Measurements from ENCODE around the gene IFT172. TPM values are rescaled to one million over a fixed set of nuclear protein-coding genes. Genes with fewer than 3 reads are reported as not detected.
"Not testable (repeated sequence)": the region's sequence is repeated elsewhere in the genome, so short reads cannot be mapped to it uniquely, and the experiment has no call there.

Gene IFT172, protein sequence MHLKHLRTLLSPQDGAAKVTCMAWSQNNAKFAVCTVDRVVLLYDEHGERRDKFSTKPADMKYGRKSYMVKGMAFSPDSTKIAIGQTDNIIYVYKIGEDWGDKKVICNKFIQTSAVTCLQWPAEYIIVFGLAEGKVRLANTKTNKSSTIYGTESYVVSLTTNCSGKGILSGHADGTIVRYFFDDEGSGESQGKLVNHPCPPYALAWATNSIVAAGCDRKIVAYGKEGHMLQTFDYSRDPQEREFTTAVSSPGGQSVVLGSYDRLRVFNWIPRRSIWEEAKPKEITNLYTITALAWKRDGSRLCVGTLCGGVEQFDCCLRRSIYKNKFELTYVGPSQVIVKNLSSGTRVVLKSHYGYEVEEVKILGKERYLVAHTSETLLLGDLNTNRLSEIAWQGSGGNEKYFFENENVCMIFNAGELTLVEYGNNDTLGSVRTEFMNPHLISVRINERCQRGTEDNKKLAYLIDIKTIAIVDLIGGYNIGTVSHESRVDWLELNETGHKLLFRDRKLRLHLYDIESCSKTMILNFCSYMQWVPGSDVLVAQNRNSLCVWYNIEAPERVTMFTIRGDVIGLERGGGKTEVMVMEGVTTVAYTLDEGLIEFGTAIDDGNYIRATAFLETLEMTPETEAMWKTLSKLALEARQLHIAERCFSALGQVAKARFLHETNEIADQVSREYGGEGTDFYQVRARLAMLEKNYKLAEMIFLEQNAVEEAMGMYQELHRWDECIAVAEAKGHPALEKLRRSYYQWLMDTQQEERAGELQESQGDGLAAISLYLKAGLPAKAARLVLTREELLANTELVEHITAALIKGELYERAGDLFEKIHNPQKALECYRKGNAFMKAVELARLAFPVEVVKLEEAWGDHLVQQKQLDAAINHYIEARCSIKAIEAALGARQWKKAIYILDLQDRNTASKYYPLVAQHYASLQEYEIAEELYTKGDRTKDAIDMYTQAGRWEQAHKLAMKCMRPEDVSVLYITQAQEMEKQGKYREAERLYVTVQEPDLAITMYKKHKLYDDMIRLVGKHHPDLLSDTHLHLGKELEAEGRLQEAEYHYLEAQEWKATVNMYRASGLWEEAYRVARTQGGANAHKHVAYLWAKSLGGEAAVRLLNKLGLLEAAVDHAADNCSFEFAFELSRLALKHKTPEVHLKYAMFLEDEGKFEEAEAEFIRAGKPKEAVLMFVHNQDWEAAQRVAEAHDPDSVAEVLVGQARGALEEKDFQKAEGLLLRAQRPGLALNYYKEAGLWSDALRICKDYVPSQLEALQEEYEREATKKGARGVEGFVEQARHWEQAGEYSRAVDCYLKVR (N-terminal part only)
- total RNA-seq = 54.4 TPM

DNA sequence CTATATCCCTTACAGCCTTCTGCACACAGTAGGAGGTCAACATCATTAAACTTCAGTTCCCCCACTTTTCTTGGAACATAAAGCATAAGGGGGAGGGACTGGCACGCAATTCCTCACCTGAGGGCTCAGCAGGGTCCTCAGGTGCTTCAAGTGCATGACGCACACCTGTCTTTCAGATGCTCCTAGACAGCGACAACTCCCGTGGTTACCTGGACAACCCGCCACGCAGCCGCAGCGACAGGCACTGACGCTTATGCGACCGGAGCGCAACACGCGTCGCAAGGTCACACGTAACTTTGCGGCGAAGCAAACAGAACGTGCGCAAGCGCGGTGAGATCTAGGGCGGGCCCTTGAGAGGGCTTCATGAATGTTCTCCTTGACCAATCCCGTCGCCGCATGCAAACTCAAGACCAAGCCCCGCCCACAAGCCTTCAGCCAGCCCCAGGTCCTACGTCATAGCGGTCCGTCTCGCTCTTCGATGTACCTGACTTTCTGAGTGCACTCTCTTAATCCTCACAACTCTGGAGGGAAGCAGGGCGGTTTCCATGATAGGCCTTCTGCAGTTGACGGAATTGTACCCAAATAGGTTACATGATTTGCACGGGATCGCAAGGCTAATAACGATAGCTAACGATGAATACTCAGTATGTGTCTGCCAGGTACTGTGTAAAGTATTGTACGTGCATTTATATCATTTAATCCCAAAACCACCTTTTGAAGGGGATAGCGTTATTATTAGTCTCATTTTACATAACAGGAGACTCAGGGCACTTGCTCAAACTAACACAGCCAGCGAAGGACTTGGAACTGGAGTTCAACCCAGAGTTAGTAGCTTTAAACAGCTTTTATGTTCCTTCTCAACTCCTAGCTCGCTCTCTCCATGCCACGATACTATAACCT is at the start of gene IFT172:
TSS of gene IFT172 (minus strand) at position 246 of the 900 bp plus-strand sequence. CDS start at position 156, 90 bp downstream.
- peak; percentile 100 for DNase-seq (ENCODE audit: low spot score)

DNA sequence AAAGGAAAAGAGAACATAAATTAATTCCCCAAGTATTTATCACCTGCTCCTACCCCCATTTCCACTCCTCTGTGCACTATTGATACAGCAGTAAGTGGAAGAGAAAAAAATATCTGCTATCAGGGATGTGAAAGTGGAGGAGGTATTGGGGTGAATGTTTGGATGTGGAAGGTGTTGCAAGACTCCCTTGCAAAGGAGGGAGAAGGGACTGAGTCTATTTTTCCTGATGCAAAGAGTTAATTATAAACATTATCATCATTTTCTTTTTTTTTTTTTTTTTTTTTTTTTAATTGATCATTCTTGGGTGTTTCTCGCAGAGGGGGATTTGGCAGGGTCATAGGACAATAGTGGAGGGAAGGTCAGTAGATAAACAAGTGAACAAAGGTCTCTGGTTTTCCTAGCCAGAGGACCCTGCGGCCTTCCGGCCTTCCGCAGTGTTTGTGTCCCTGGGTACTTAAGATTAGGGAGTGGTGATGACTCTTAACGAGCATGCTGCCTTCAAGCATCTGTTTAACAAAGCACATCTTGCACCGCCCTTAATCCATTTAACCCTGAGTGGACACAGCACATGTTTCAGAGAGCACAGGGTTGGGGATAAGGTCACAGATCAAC is 49.4 kb upstream of the IFT172 start:
- DNase-seq (ENCODE audit: low spot score) = not testable (repeated sequence)

DNA sequence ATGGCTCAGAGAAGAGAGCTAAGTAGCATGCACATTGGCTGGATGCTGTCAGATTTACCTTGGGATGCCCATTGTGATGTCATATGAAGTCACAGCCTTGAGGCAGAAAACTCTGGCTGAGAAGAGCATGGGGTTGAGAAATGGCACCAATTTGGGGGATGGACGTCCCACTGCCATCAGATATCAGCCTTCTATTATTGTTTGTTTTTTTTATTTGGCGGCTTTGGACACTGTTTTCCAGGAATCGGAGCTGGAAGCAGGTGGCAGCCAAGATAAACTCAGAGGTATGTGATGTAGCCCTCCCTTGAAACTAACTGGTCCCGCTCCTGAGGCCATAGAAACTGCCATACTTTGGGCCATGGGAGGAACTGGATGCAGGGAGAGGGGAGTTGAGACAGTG is 47.7 kb upstream of the IFT172 start:
- no peak for DNase-seq (ENCODE audit: low spot score)

DNA sequence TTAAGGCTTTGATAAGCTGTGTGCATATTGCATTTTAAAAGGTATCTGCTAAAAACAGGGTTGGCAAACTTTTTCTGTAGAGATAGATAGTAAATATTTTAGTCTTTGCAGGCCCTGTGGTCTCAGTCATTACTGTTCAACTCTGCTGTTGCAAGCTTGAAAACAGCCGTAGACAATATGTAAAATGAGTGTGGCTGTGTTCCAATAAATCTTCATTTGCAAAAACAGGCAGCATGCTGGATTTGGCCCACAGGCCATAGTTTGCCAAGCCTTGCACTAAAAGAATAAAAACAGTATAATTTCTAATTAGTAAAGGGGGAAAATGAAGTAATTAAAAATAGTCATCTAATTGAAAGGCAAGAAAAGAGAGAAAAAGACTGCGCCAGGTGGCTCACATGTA is 42.4 kb upstream of the IFT172 start:
- no peak for DNase-seq (ENCODE audit: low spot score)

DNA sequence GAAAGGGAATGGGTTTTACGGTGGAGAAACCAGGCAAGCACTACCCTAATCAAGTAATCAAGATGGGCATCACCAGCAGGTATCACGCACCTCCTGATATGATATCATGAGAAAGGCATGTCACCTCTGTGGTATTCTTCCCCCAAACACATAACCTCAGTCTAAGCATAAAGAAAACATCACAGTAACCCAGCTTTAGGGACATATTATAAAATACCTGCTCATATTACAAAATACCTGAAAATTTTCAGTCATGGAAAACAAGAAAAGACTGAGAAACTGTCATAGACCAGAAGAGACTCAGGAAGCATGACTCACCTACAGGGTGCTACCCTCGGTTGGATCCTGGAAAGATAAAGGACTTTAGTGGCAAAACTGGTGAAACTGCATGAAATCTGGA is 37.6 kb upstream of the IFT172 start:
- no peak for DNase-seq (ENCODE audit: low spot score)

DNA sequence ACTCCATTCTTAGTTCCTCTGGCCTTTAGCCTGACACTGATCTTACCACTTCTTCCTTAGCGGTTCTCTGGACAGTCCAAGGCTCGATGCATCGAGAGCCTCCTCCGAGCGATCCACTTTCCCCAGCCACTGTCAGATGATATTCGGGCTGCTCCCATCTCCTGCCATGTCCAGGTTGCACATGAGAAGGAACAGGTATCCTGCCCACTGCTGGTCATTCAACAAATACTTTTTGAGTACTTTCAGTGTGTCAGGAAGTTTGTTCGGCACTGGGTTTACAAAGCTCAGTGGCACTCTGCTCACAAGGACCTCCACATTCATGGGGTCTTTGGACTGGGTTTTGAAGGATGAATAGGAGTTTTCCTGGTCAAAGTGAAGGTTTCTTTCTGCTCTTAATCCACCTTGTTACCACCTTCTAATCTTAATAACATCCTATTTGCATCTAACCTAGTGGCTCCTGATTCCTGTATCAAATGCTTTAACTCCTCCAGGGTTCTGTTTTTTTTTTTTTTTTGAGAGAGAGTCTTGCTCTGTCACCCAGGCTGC is 32.9 kb upstream of the IFT172 start:
- no peak for DNase-seq (ENCODE audit: low spot score)

DNA sequence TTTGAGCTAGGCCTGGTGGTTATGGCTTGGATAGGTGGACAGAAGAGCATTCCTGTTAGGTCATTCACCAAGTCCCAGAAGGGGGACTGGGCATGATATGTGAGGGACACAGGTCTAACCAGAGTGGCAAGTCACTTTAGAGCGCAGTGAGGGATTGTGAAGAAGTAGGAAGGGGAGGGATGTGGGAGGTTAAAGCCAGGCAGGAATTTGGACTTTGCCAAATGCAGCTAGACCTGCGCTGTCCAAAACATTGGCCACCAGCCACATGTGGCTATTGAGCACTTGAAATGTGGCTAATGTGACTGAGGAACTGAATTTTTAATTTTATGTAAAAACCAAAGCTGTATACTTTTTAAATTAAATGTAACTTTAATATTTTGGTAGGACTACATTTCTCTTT is 30.8 kb upstream of the IFT172 start:
- no peak for DNase-seq (ENCODE audit: low spot score)

DNA sequence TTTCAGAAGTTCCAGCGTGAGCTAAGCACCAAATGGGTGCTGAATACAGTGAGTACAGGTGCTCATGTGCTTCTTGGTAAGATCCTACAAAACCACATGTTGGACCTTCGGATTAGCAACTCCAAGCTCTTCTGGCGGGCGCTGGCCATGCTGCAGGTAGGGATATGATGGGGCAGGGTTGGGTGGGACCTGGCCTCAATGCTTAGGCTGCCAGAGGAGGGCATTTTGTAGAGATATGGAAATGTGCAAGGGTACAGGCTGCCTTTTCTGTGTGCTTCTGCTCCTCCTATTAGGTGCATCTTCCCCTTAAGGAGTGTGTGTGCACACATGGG is 29.2 kb upstream of the IFT172 start:
- DNase-seq (ENCODE audit: low spot score) = no peak

DNA sequence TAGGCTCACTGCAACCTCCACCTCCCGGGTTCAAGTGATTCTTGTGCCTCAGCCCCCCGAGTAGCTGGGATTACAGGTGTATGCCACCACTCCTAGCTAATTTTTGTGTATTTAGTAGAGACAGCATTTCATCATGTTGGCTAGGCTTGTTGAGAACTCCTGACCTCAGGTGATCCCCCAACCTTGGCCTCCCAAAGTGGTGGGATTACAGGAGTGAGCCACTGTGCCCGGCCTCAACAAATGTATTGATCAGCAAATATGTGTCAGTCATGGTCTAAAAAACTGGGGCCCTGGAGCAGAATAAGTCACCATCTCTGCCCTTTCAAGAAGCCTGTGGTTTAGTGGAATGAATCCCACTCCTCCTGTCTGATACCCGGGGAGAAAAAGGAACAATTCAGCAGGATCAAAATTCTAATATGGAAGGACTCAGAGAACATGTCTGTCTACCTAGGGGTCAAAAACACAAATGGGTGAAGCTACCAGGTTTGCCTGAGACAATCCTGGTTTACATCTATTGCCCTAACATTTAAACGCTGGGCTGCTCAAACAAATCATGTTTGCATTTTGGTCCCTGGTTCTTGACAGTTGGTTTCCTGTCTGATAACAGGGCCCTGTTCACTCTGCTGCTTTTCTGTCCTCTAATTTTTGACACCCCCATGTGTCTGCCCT is 28.7 kb upstream of the IFT172 start:
- no peak for DNase-seq (ENCODE audit: low spot score)

DNA sequence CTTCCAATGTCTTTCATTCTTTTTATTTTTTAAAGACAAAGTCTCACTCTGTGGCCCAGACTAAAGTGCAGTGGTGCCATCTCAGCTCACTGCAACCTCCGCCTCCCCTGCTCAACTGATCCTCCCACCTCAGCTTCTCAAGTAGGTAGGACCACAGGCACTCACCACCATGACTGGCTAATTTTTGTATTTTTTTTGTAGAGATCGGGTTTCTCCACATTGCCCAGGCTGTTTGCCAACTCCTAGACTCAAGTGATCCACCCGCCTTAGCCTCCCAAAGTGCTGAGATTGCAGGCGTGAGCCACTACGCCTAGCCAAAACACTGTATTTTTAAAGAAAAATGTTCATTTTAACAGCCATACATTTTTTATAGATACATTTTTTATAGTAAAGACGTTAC is 19.8 kb upstream of the IFT172 start:
- no peak for DNase-seq (ENCODE audit: low spot score)

DNA sequence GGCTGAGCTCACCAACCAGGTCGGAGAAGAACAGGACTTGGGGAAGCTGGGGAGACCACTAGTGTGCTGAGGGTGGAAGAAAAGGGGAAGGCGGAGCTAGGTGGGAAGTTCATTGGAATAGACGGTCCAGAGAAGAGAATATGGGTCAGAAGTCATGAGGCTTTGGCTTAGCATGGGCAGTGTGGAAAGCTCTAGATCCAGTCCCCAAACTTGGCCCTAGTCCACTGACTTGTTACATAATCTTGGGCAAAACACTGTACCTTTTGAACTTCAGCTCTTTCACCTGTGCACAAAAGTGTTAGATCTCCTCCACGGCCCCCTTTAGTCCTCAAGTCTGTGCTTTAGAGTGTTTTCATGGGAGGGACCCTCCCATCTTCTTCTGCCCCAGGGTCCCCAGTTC is 17.8 kb upstream of the IFT172 start:
- no peak for DNase-seq (ENCODE audit: low spot score)

DNA sequence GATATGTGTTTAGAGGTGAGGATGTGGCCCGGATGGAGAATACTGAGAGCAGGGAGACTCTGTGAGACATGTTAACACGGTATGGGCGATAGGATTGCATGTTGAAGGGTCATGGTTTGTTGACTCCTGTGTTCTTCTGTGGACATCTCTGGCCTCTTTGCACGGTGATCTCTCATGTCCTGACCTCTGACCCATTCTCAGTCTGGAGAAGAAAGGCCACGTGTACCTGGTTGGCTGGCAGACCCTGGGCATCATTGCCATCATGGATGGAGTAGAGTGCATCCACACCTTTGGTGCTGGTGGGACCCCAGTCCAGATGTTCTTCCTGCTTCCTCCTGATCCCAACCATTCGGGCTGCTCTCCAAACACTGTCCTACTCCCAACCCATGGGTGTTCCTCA is 17.0 kb upstream of the IFT172 start:
- no peak for DNase-seq (ENCODE audit: low spot score)

DNA sequence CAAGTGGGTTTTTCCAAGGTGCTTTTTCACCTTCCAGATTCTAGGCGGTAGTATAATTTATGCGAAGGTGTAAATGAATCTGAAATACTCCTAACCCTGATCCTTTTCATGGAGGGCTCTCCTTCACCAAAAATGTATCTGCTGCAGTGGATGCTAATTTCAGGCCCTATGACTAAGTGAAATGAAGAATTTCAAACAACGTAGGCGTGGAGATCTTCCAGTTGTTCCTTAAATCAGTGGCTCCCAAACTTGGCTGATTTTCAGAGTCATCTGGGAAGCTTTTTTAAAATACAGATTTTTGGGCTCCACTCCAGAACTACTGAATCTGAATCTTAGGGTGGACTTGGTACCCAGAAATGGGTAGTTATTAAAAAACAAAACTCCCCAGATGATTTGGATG is 12.6 kb upstream of the IFT172 start:
- DNase-seq (ENCODE audit: low spot score) = no peak

DNA sequence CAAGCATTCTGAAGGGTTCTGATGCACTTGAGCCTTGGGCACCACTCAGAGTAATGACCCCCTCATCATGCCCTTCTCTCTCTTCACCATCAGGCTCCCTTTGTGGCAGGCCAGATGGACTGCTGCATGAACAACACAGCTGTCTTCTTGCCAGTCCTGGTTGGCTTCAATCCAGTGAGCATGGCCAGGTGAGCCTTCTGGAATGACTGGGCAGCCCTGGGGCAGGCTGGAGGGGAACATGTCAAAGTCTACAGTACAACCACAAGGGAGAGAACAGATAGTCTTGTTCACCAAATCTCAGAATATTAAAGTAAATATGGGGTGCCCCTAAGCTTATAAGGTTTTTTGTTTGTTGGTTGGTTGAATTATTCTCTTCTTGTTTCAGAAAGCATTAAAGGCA is 11.5 kb upstream of the IFT172 start:
- DNase-seq (ENCODE audit: low spot score) = no peak

DNA sequence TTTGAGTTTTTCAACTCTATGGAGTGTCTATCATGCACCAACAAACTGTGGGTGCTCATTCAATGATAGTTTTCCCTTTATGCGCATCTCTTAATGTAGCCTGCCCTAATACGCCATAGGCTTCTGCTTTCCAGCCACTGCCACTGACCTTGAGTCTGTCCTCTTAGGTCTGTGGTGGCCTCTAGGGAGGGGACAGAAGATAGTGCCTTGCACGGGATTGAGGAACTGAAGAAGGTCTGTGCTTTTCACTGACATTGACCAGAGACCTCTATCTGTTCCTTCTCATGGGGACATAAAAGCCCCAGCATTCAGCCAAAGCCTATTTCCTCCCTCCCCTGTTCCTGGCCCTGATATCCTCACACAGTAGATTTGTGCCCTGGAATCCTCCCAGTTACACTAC is 9.4 kb upstream of the IFT172 start:
- no peak for DNase-seq (ENCODE audit: low spot score)

DNA sequence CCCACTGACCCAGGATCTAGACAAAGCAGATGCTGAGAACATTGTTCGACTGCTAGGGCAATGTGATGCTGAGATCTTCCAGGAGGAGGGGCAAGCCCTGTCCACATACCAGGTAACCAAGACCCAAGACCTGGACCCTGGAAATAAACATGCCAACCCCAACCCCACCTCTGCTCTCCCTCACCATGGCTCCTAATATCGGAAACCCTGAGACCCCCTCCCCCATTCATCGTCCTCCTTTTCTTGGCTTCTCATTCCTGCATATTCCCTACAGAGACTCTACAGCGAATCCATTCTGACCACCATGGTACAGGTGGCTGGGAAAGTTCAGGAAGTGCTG is 7.7 kb upstream of the IFT172 start:
- DNase-seq (ENCODE audit: low spot score) = no peak

DNA sequence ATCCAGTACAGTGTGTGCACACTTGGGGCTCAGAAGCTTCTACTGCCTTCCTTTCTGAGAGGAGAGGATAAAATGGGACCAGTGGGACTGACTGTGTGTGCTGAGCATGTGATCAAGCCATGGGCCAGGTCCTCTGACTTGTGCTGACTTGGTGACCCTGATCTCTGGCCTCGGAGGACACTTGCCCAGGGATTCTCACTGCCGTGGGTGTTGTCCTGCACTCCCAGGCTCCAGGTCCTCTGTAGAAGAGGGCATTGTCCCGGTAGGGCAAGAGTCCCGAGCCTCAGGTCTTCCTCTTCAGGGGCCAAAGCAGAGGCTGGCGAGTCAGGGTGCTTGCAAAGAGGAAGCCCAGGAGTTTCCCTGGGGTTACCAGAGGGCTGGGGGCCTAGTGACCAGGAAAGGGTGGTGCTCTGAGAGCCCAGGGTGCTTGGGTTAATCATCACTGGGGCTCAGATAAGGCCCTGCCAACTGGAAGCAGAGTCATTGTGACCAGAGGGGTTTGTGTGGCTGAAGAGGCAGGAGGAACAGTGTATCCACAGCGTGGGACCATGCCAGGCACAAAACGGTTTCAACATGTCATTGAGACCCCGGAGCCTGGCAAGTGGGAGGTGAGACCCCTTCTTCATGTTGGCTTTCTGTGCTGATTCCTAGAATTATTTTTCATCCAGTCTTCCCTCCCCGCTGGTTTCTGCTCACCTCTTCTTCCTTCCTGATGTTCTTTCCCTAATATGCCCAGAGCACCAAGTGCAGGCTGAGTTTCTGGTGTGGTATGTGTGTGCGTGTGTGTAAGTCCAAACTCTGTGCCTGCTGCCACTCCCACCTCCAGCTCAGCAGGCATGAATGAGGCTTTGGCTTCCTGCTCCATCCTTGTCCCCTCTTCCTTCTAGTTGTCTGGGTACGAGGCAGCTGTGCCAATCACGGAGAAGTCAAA is 7.1 kb upstream of the IFT172 start, which contains the start of gene GCKR:
TSS of gene GCKR (plus strand) at position 483 of the 931 bp plus-strand sequence. CDS start at position 549, 66 bp downstream.
- peak; percentile 35 for DNase-seq (ENCODE audit: low spot score)

DNA sequence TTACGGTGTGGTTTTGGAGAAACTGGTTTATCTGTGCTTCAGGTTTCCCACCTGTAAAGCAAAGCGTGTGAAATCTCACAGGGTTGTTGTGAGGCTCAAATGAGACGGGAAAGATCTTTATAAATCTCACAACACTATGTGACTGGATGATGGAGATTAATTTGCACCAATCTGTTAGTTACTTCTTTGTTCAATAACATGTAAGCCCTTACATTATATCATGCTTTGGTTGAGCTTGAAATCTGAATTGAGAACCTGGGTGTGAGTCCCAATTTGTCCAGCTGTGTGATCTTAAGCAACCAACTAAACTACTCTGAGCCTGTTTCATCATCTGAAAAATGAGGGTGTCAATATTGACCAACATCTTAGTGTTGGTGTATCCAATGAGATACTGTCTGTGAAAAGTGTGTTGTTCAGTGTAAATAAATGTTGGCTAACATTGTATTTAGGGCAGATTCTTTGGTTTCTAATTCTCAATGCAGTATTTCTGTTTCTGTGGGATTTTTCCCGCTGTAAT is 6.4 kb upstream of the IFT172 start:
- no peak for DNase-seq (ENCODE audit: low spot score)
